GM12892 (cell line): Measurements from ENCODE around the gene EBPL.

Source experiments
- POLR2A ChIP-seq: IDR thresholded peaks from 2 replicates; pipeline ENCODE4 v1.6.1; 2011; ENCODE audit warnings: low read depth, low read length, control low read depth
- POLR2AphosphoS5 ChIP-seq: IDR thresholded peaks from 2 replicates; pipeline ENCODE4 v1.6.1; 2011; ENCODE audit warnings: low read depth, low read length, control low read depth

DNA sequence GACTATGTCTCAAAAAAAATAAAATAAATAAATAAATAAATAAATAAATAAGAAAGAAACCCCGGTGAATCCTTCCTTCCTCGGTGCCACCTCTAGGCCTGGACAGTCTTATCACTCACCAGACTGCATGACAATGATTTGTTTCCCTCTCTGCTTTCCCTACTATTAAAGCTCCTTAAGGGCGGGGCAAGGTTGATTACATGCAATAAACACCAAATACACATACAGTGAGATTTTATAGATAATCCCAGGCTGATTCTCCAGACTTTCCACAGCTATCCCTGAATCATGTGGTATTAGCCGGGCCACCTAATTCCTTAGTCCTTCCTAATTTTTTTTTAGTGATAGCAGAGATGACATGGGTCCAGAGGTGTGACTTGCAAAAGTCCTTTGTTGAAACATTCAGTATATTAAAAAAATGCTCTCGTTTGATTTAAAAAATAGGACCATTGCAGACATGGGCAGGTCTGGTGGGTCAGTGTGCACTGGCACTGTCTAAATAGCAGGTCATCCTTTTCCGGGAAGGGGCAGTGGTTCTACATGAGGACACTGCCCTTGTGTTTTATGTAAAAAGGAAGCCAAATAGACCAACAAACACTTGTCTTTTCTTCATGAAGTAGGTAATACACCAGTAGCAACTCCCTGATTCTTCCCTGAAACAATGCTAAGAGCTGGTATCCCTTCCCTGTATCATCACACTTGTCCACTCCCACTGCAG, 14.5 kb downstream of the EBPL start:
- TF ChIP-seq POLR2AphosphoS5 (no peak), POLR2A (no peak)
